ENCODE results near the gene VWC2L. TPM values are rescaled to one million over a fixed set of nuclear protein-coding genes. Genes with fewer than 3 reads are reported as not detected.

Gene VWC2L
- total and polyA plus RNA-seq, 10 of the 15 experiments (the other 5 are each of a cell fraction or from before 2014, with no cell fraction given): not detected

- in situ Hi-C loops (cut with MboI): no loop called here
- CTCF ChIA-PET: interaction anchor here (1.0 to 1.3 kb wide), 2 partner anchors 11 to 450 kb away, joined by 3 read pairs; no protein-coding TSS in a partner anchor
- ATAC-seq (peak; percentile 66), DNase-seq (ENCODE audit: low read depth, low spot score) (no peak), FAIRE-seq (no peak)
- H3K27me3 ChIP-seq (replicated peaks in 1 of 2; ENCODE audit: control insufficient read depth in 2 of 2, insufficient read depth in 2 of 2, low read length in 1 of 2): no peaks in the 10 kb centered on the region
- intact Hi-C loops (cut with micrococcal nuclease; ENCODE audit: unreplicated experiment): no loop called here
- POLR2A ChIA-PET: no interaction called here
- RAD21 ChIA-PET (ENCODE audit: unreplicated experiment): no interaction called here
- H3K9ac ChIP-seq (ENCODE audit: control insufficient read depth, insufficient read depth, low read length): no peak overlapping the region
- no TSS peak for BruUV-seq (replicated peaks)
- TF ChIP-seq, protein P1, sequence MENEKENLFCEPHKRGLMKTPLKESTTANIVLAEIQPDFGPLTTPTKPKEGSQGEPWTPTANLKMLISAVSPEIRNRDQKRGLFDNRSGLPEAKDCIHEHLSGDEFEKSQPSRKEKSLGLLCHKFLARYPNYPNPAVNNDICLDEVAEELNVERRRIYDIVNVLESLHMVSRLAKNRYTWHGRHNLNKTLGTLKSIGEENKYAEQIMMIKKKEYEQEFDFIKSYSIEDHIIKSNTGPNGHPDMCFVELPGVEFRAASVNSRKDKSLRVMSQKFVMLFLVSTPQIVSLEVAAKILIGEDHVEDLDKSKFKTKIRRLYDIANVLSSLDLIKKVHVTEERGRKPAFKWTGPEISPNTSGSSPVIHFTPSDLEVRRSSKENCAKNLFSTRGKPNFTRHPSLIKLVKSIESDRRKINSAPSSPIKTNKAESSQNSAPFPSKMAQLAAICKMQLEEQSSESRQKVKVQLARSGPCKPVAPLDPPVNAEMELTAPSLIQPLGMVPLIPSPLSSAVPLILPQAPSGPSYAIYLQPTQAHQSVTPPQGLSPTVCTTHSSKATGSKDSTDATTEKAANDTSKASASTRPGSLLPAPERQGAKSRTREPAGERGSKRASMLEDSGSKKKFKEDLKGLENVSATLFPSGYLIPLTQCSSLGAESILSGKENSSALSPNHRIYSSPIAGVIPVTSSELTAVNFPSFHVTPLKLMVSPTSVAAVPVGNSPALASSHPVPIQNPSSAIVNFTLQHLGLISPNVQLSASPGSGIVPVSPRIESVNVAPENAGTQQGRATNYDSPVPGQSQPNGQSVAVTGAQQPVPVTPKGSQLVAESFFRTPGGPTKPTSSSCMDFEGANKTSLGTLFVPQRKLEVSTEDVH (IDR thresholded peaks at IDR 0.05; ENCODE audit: low read depth, partially characterized antibody): no peak
- no peak for TF ChIP-seq BMI1 (IDR thresholded peaks at IDR 0.05; ENCODE audit: borderline replicate concordance)
- SMC1A ChIA-PET (ENCODE audit: uncharacterized antibody, unreplicated experiment): interaction anchor here (0.6 to 1.4 kb wide), 2 partner anchors 15 to 34 kb away, joined by 3 to 5 read pairs; no protein-coding TSS in a partner anchor
- no peak overlapping the region for H2AFZ ChIP-seq (ENCODE audit: control insufficient read depth, low read depth, low read length)
- H4K20me1 ChIP-seq (ENCODE audit: control insufficient read depth, insufficient read depth): no peaks in the 10 kb centered on the region
- H3K4me3 ChIP-seq: no peak overlapping the region
- H3K36me3 ChIP-seq (ENCODE audit: control insufficient read depth in 2 of 2, insufficient read depth in 2 of 2, low read length in 1 of 2): no peaks in the 10 kb centered on the region
- H3K9me3 ChIP-seq (replicated peaks; ENCODE audit: control insufficient read depth, insufficient read depth, low read length): no peaks in the 10 kb centered on the region
- H3K4me1 ChIP-seq (ENCODE audit: control insufficient read depth, insufficient read depth, low read length): no peaks in the 10 kb centered on the region
- H3K27ac ChIP-seq (ENCODE audit: control insufficient read depth, insufficient read depth): no peak overlapping the region
- WGBS (ENCODE audit: insufficient coverage, insufficient replicate concordance, low lambda C conversion rate, missing lambda C conversion rate): 56% methylated on average over 3 of the region's 3 CpGs
- H3K79me2 ChIP-seq (ENCODE audit: control insufficient read depth, insufficient read depth, low read length): no peaks in the 10 kb centered on the region
- H3K4me2 ChIP-seq (ENCODE audit: control insufficient read depth, insufficient read depth): no peak overlapping the region
Measured at GRCh38 chr2:214550786-214551185, 139.9 kb downstream of the VWC2L start.

GRCh38 chr2:214557884-214558283, 147.0 kb downstream of the VWC2L start:
- H3K9ac ChIP-seq (ENCODE audit: control insufficient read depth, insufficient read depth, low read length): no peak overlapping the region
- no peaks in the 10 kb centered on the region for H3K36me3 ChIP-seq (ENCODE audit: control insufficient read depth in 2 of 2, insufficient read depth in 2 of 2, low read length in 1 of 2)
- H3K4me3 ChIP-seq: no peak overlapping the region
- H3K27ac ChIP-seq (ENCODE audit: control insufficient read depth, insufficient read depth): no peak overlapping the region
- H2AFZ ChIP-seq (ENCODE audit: control insufficient read depth, low read depth, low read length): no peak overlapping the region
- POLR2A ChIA-PET: no interaction called here
- H3K9me3 ChIP-seq (replicated peaks; ENCODE audit: control insufficient read depth, insufficient read depth, low read length): no peaks in the 10 kb centered on the region; the same call in 2 of the 3 replicates
- no peaks in the 10 kb centered on the region for H3K4me1 ChIP-seq (ENCODE audit: control insufficient read depth, insufficient read depth, low read length)
- no peaks in the 10 kb centered on the region for H4K20me1 ChIP-seq (ENCODE audit: control insufficient read depth, insufficient read depth)
- DNase-seq (ENCODE audit: low read depth, low spot score) (no peak), ATAC-seq (no peak), FAIRE-seq (no peak)
- CTCF ChIA-PET: no interaction called here
- no peaks in the 10 kb centered on the region for H3K27me3 ChIP-seq (replicated peaks in 1 of 2; ENCODE audit: control insufficient read depth in 2 of 2, insufficient read depth in 2 of 2, low read length in 1 of 2)
- no peaks in the 10 kb centered on the region for H3K79me2 ChIP-seq (ENCODE audit: control insufficient read depth, insufficient read depth, low read length)
- SMC1A ChIA-PET (ENCODE audit: uncharacterized antibody, unreplicated experiment): interaction anchor here (1.3 kb wide), 1 partner anchor 10 kb away, joined by 4 read pairs; no protein-coding TSS in a partner anchor
- intact Hi-C loops (cut with micrococcal nuclease; ENCODE audit: unreplicated experiment): no loop called here
- RAD21 ChIA-PET (ENCODE audit: unreplicated experiment): no interaction called here
- WGBS (ENCODE audit: insufficient coverage, insufficient replicate concordance, low lambda C conversion rate, missing lambda C conversion rate): 31% methylated on average over 3 of the region's 3 CpGs
- BruUV-seq (replicated peaks): no TSS peak
- no peak overlapping the region for H3K4me2 ChIP-seq (ENCODE audit: control insufficient read depth, insufficient read depth)
- in situ Hi-C loops (cut with MboI): no loop called here
- TF ChIP-seq NKRF (conservative IDR thresholded peaks at IDR 0.05) (no peak), POLR2A (IDR thresholded peaks at IDR 0.05; ENCODE audit: low read depth, low read length) (no peak), RAD21 (IDR thresholded peaks at IDR 0.05; ENCODE audit: insufficient read depth, low read depth, low read length) (no peak), SPI1 (IDR thresholded peaks at IDR 0.05; ENCODE audit: borderline replicate concordance, insufficient read depth, low read depth, low read length) (no peak), CBX3 (IDR thresholded peaks at IDR 0.05; ENCODE audit: borderline replicate concordance, low read depth) (no peak), USF1 (IDR thresholded peaks at IDR 0.05; ENCODE audit: borderline replicate concordance, extremely low read length, insufficient read depth, low read depth, low read length) (no peak), ZBTB33 (IDR thresholded peaks at IDR 0.05) (no peak), HCFC1 (IDR thresholded peaks at IDR 0.05; ENCODE audit: low read length) (no peak)
